B cell (primary cell): Measurements from ENCODE around the gene DNAL1. TPM values are rescaled to one million over a fixed set of nuclear protein-coding genes. Genes with fewer than 3 reads are reported as not detected.

Experiments
- ATAC-seq: fragments of 200-7000 bp; cut with Tn5 transposase; one replicate; pipeline ENCODE4 v1.10.0; 2021; ENCODE audit warnings: low read depth, mild to moderate bottlenecking, moderate number of reproducible peaks, moderate library complexity
- CTCF ChIA-PET: fragments of 350-600 bp; sonication (Branson Sonifier 250); formaldehyde crosslinking; loops from one replicate; lab custom pipeline; 2021; ENCODE audit warnings: antibody characterized with exemption, inconsistent platforms; lab: Charles Lee
- POLR2A ChIA-PET: fragments of 350-600 bp; sonication (Branson Sonifier 250); formaldehyde crosslinking; loops from one replicate; lab custom pipeline; 2021; ENCODE audit warnings: antibody characterized with exemption; lab: Charles Lee
- DNase-seq: peaks from one replicate; pipeline ENCODE4 v3.0.0; 2013
- H2AFZ ChIP-seq: 2 replicates; pipeline ENCODE4 v1.6.1; 2012; ENCODE audit warnings: mild to moderate bottlenecking, low read depth, low read length; ENCODE audit not compliant: insufficient read depth, poor library complexity, severe bottlenecking
- H3K27ac ChIP-seq, 2 donors: 1 replicate in 1 of 2; 2 replicates in 1 of 2; pipeline ENCODE4 v1.5.1; 2012 to 2013; ENCODE audit warnings: low read length in 2 of 2, mild to moderate bottlenecking in 2 of 2, moderate library complexity in 1 of 2
- H3K27me3 ChIP-seq, 4 experiments: fragments of 200-600 bp in 1 of 4; sonication (generic) in 1 of 4; replicated peaks in 1 of 4; 1 replicate in 2 of 4; 2 replicates in 2 of 4; pipeline versions ENCODE4 v1.6.1 to v1.7.0; 2013 to 2016; ENCODE audit warnings: low read length in 3 of 4, mild to moderate bottlenecking in 2 of 4, mixed read lengths in 1 of 4, moderate library complexity in 1 of 4; ENCODE audit not compliant: insufficient read depth in 4 of 4, control insufficient read depth in 3 of 4; ENCODE audit errors: control extremely low read depth in 1 of 4
- H3K36me3 ChIP-seq, 2 experiments: replicated peaks in 1 of 2; 1 replicate in 1 of 2; 2 replicates in 1 of 2; pipeline versions ENCODE4 v1.6.1 to v1.7.1; 2013; ENCODE audit warnings: low read length in 1 of 2; ENCODE audit not compliant: insufficient read depth in 2 of 2, control insufficient read depth in 1 of 2; ENCODE audit errors: control extremely low read depth in 1 of 2, extremely low read depth in 1 of 2
- H3K4me1 ChIP-seq, 2 donors: fragments of 200-600 bp in 1 of 2; sonication (generic) in 1 of 2; 1 replicate in 1 of 2; 2 replicates in 1 of 2; pipeline versions ENCODE4 v1.5.1 to v1.6.1; 2013 to 2017; ENCODE audit warnings: low read length in 2 of 2; ENCODE audit not compliant: control insufficient read depth in 2 of 2, insufficient read depth in 2 of 2
- H3K4me2 ChIP-seq: replicated peaks from 2 replicates; pipeline ENCODE3; 2012; ENCODE audit warnings: mild to moderate bottlenecking, low read depth, low read length; ENCODE audit not compliant: poor library complexity, severe bottlenecking
- H3K4me3 ChIP-seq, 5 experiments: fragments of 200-600 bp in 1 of 5; sonication (generic) in 1 of 5; 1 replicate in 3 of 5; 2 replicates in 2 of 5; pipeline versions ENCODE4 v1.5.1 to v1.7.0; 2011 to 2016; ENCODE audit warnings: low read length in 4 of 5, mild to moderate bottlenecking in 4 of 5, low read depth in 2 of 5, control low read depth in 1 of 5, moderate library complexity in 1 of 5; ENCODE audit not compliant: insufficient read depth in 1 of 5; ENCODE audit errors: control extremely low read depth in 1 of 5, extremely low read depth in 1 of 5
- H3K79me2 ChIP-seq: fragments of 200-600 bp; sonication (generic); one replicate; pipeline ENCODE4 v1.6.0; 2016; ENCODE audit warnings: low read length; ENCODE audit not compliant: control insufficient read depth, insufficient read depth
- H3K9ac ChIP-seq: fragments of 200-600 bp; sonication (generic); 2 replicates; pipeline ENCODE4 v1.6.1; 2017; ENCODE audit warnings: mild to moderate bottlenecking, low read length, moderate library complexity
- H3K9me3 ChIP-seq, 3 donors: one replicate each; pipeline versions ENCODE4 v1.6.1 to v1.7.1; 2013; ENCODE audit warnings: low read length in 2 of 3; ENCODE audit not compliant: control insufficient read depth in 2 of 3, insufficient read depth in 1 of 3; ENCODE audit errors: control extremely low read depth in 1 of 3
- H4K20me1 ChIP-seq: 2 replicates; pipeline ENCODE4 v1.6.0; 2012; ENCODE audit warnings: mild to moderate bottlenecking, low read length; ENCODE audit not compliant: insufficient read depth, control insufficient read depth, poor library complexity, severe bottlenecking
- H3K27ac Mint-ChIP-seq: one replicate; pipeline ENCODE4 v1.8.0; 2021; ENCODE audit warnings: mixed read lengths
- H3K27me3 Mint-ChIP-seq: one replicate; pipeline ENCODE4 v1.8.0; 2021; ENCODE audit warnings: mixed read lengths
- H3K4me1 Mint-ChIP-seq: one replicate; pipeline ENCODE4 v1.8.0; 2021; ENCODE audit warnings: mixed read lengths
- H3K4me3 Mint-ChIP-seq: one replicate; pipeline ENCODE4 v1.8.0; 2021; ENCODE audit warnings: mixed read lengths
- H3K9me3 Mint-ChIP-seq: one replicate; pipeline ENCODE4 v1.8.0; 2022; ENCODE audit warnings: mixed read lengths; ENCODE audit not compliant: insufficient read depth
- EZH2 ChIP-seq: IDR thresholded peaks from 2 replicates; pipeline ENCODE4 v1.6.1; 2012; ENCODE audit warnings: borderline replicate concordance, low read depth, mild to moderate bottlenecking, moderate library complexity, low read length; ENCODE audit not compliant: insufficient read depth, poor library complexity, severe bottlenecking
- WGBS: methylation state at CpG from one replicate; pipeline ENCODE4 v1.1.5; 2013; ENCODE audit warnings: missing lambda C conversion rate; ENCODE audit not compliant: insufficient coverage; 5-methylcytosine and 5-hydroxymethylcytosine counted together
- intact Hi-C: fragments of 100-400 bp; cut with micrococcal nuclease; formaldehyde crosslinking; loops from one replicate; pipeline ENCODE4 v1.10.0; 2022
- polyA plus RNA-seq: library from polyadenylated mRNA; depleted of rRNA; stranded (reverse); fragments of >200 nt; gene quantifications from 2 replicates; pipeline ENCODE4 v1.2.3, GENCODE V29; 2012
- total RNA-seq, 2 donors: library from RNA; stranded (reverse); fragments of 120-200 nt in 1 of 2; gene quantifications; 1 replicate in 1 of 2; 2 replicates in 1 of 2; pipeline versions ENCODE4 v1.2.3 to v1.2.4, GENCODE V29; 2013 to 2022
- TF ChIP-seq, protein P1 (sequence below): fragments of 200-600 bp; IDR thresholded peaks from one replicate; pipeline ENCODE4 v1.8.0; 2022; ENCODE audit warnings: antibody characterized with exemption, mild to moderate bottlenecking

Gene DNAL1
- total and polyA plus RNA-seq, 2 donors (not counting 1 experiment from before 2014, with no cell fraction given): 2.0 to 10.7 TPM

DNA sequence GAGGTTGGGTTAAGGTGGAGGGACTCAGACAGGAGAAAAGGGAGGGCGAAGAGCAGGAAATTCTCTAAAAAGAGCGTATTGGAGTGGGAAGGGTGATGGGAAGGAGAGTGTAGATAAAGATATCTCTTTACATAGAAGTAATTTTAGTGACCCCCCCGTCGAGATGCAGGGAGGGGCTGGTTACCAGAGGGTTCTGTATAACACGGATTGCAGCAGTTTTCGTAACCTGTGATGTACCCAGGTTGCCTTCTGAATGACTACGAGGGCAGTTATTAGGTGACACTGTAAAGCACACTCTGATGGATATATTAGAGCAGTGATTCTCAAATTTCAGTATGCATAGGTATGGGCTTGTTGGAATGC is 443 bp downstream of the DNAL1 start:
- Histone ChIP-seq H3K4me3 (peak overlapping the region; percentile 72 to 85 (median 77)), H2AFZ (peak overlapping the region; percentile 99), H3K4me1 (peaks cover 9 to 19% of the 10 kb centered on the region in 2 donors), H3K9ac (peak overlapping the region; percentile 87), H3K27ac (peak overlapping the region; percentile 45 to 91), H3K4me2 (peak overlapping the region; percentile 98), H4K20me1 (no peaks in the 10 kb centered on the region), H3K9me3 (no peaks in the 10 kb centered on the region), H3K36me3 (no peaks in the 10 kb centered on the region), H3K27me3 (no peaks in the 10 kb centered on the region), H3K79me2 (peaks cover 12% of the 10 kb centered on the region)
- intact Hi-C loops: loop anchor here (2.0 to 10.0 kb wide), 4 partner anchors 68 to 210 kb away; partner anchors contain the start of genes ACOT2 and PTGR2
- TF ChIP-seq, protein P1, sequence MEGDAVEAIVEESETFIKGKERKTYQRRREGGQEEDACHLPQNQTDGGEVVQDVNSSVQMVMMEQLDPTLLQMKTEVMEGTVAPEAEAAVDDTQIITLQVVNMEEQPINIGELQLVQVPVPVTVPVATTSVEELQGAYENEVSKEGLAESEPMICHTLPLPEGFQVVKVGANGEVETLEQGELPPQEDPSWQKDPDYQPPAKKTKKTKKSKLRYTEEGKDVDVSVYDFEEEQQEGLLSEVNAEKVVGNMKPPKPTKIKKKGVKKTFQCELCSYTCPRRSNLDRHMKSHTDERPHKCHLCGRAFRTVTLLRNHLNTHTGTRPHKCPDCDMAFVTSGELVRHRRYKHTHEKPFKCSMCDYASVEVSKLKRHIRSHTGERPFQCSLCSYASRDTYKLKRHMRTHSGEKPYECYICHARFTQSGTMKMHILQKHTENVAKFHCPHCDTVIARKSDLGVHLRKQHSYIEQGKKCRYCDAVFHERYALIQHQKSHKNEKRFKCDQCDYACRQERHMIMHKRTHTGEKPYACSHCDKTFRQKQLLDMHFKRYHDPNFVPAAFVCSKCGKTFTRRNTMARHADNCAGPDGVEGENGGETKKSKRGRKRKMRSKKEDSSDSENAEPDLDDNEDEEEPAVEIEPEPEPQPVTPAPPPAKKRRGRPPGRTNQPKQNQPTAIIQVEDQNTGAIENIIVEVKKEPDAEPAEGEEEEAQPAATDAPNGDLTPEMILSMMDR: no peak
- TF ChIP-seq EZH2: no peak
- Mint-ChIP-seq H3K4me3 (peak overlapping the region; percentile 94), H3K9me3 (no peaks in the 10 kb centered on the region), H3K27ac (peak overlapping the region; percentile 81), H3K4me1 (peaks cover 17% of the 10 kb centered on the region), H3K27me3 (no peaks in the 10 kb centered on the region)
- WGBS: 13% methylated on average over 7 of the region's 7 CpGs
- ATAC-seq (no peak), DNase-seq (no peak)
- CTCF ChIA-PET: interaction anchor here (1.9 kb wide), 1 partner anchor 12 kb away, joined by 17 read pairs; no protein-coding TSS in a partner anchor
- POLR2A ChIA-PET: no interaction called here

DNA sequence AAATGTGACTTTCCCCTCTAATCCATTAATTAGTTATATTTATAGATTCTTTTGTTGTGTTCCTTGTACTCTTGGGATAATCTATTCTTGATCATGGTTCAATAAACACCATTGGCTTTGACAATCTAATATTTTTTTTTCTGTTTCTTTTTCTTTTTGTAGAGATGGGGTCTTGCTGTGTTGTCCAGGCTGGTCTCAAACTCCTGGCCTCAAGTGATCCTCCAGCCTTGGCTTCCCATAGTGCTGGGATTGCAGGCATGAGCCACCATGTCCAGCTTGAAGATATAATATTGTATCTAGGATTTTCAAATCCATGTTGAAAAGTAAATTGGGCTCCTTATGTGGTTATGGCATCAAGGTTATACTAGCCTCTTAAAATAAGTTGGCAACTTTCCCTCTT is 6.2 kb downstream of the DNAL1 start:
- DNase-seq (no peak), ATAC-seq (no peak)
- CTCF ChIA-PET: interaction anchor here (1.1 to 1.4 kb wide), 2 partner anchors 78 to 142 kb away, joined by 3 to 7 read pairs; no protein-coding TSS in a partner anchor
- H3K4me3 Mint-ChIP-seq: no peak overlapping the region
- H3K27ac Mint-ChIP-seq: no peak overlapping the region
- no peak overlapping the region for H3K27ac ChIP-seq
- peaks cover under 1% of the 10 kb centered on the region for H3K4me1 Mint-ChIP-seq
- intact Hi-C loops: no loop called here
- H3K4me3 ChIP-seq: no peak overlapping the region
- peaks cover 0 to 1% of the 10 kb centered on the region in 2 experiments for H3K36me3 ChIP-seq
- H3K9ac ChIP-seq: no peak overlapping the region
- no peaks in the 10 kb centered on the region for H3K4me1 ChIP-seq
- H4K20me1 ChIP-seq: no peaks in the 10 kb centered on the region
- no peak for TF ChIP-seq EZH2
- TF ChIP-seq, protein P1: no peak
- H3K9me3 Mint-ChIP-seq: no peaks in the 10 kb centered on the region
- H3K27me3 Mint-ChIP-seq: no peaks in the 10 kb centered on the region
- POLR2A ChIA-PET: no interaction called here
- H3K27me3 ChIP-seq: no peaks in the 10 kb centered on the region
- peaks cover 4% of the 10 kb centered on the region for H3K79me2 ChIP-seq
- H2AFZ ChIP-seq: no peak overlapping the region
- H3K9me3 ChIP-seq: peaks cover 0 to 3% (median 0%) of the 10 kb centered on the region in 3 donors
- no peak overlapping the region for H3K4me2 ChIP-seq
